ENCODE measurements around the gene CRTC3. TPM values are rescaled to one million over a fixed set of nuclear protein-coding genes. Genes with fewer than 3 reads are reported as not detected.

CRTC3 gene
- total RNA-seq, 1 experiment from 2014 or later: 3.9 TPM

- Mint-ChIP-seq H3K36me3 (ENCODE audit: insufficient read depth in 1 of 3, low read depth in 3 of 3) (peaks cover 0 to 10% (median 2%) of the 10 kb centered on the region in 3 experiments; a peak in 5 of 7 replicates), H3K4me1 (peaks cover 6 to 10% of the 10 kb centered on the region in 2 experiments), H3K27ac (peak overlapping the region in 1 of 3 experiments; percentile 38; a peak in 2 of 7 replicates), H3K27me3 (ENCODE audit: low read depth) (no peaks in the 10 kb centered on the region), H3K9me3 (no peaks in the 10 kb centered on the region), H3K4me3 (no peak overlapping the region)
- Histone ChIP-seq H3K79me2 (ENCODE audit: insufficient read depth, low read length) (no peaks in the 10 kb centered on the region), H3K56ac (ENCODE audit: insufficient read length, low read depth, low read length) (no peak overlapping the region), H3K27ac (ENCODE audit: insufficient read length, low read depth, low read length) (no peak overlapping the region), H3K4me1 (ENCODE audit: insufficient read depth, low read length) (no peaks in the 10 kb centered on the region), H2BK120ac (ENCODE audit: low read depth, low read length, poor library complexity, severe bottlenecking) (no peak overlapping the region), H3K9me3 (ENCODE audit: control insufficient read depth, low read depth, low read length) (no peaks in the 10 kb centered on the region), H2BK5ac (ENCODE audit: insufficient read length, low read length) (no peak overlapping the region), H3K4ac (ENCODE audit: low read depth, low read length) (no peak overlapping the region), H3K79me1 (ENCODE audit: insufficient read depth, low read depth, low read length, poor library complexity, severe bottlenecking) (no peaks in the 10 kb centered on the region), H4K91ac (ENCODE audit: insufficient read length, low read depth, low read length) (no peak overlapping the region), H3K23ac (ENCODE audit: insufficient read length, low read depth, low read length) (no peak overlapping the region), H4K20me1 (ENCODE audit: control insufficient read depth, insufficient read depth, insufficient read length) (no peaks in the 10 kb centered on the region), H2AK5ac (ENCODE audit: insufficient read length, low read length) (no peak overlapping the region), H4K5ac (ENCODE audit: insufficient read length, low read depth, low read length) (no peak overlapping the region), H3K18ac (ENCODE audit: insufficient read length, low read depth, low read length) (no peak overlapping the region), H3K23me2 (ENCODE audit: insufficient read length, low read depth, low read length, poor library complexity, severe bottlenecking) (no peaks in the 10 kb centered on the region), H3T11ph (ENCODE audit: low read length) (no peak overlapping the region), H3K27me3 (ENCODE audit: insufficient read depth, low read length) (no peaks in the 10 kb centered on the region), H4K8ac (replicated peaks; ENCODE audit: insufficient read length, low read depth, low read length) (no peak overlapping the region), H2BK15ac (ENCODE audit: low read depth, low read length) (no peak overlapping the region), H3K4me2 (ENCODE audit: insufficient read depth, insufficient read length, low read length) (no peak overlapping the region), H2AFZ (ENCODE audit: low read length) (no peak overlapping the region), H3K9ac (ENCODE audit: extremely low read depth, insufficient read length, low read length) (no peak overlapping the region), H2BK20ac (ENCODE audit: low read depth, low read length, poor library complexity, severe bottlenecking) (no peak overlapping the region), H3K14ac (ENCODE audit: insufficient read depth, low read length) (no peak overlapping the region), H2BK12ac (ENCODE audit: insufficient read length, low read depth, low read length) (no peak overlapping the region)
- DNase-seq: no peak
- no peak for TF ChIP-seq CTCF (conservative IDR thresholded peaks at IDR 0.05)
- WGBS (ENCODE audit: extremely low coverage, insufficient read length, low lambda C conversion rate): no CpG with 5 or more reads among the region's 9 CpGs
Observed at GRCh38 chr15:90644952-90645725, 115.4 kb downstream of the CRTC3 start.
